Activated CD4-positive, alpha-beta memory T cell treated with anti-CD3 and anti-CD28 coated beads for 36 hours (primary cell): Measurements from ENCODE around the gene LSP1. TPM values are rescaled to one million over a fixed set of nuclear protein-coding genes. Genes with fewer than 3 reads are reported as not detected.

Experiments used
- microRNA-seq: library from miRNA; unstranded; fragments of <30 nt; microRNA quantifications from one replicate; pipeline ENCODE4 v1.2.0, GENCODE V29; 2022; ENCODE audit warnings: borderline number of aligned reads, borderline microRNAs expressed, borderline replicate concordance
- total RNA-seq, 2 experiments: library from RNA; stranded (reverse); gene quantifications; one replicate each; pipeline ENCODE4 v1.2.3, GENCODE V29; 2021

The LSP1 gene
- total RNA-seq, 2 experiments from 2014 or later, result 179 to 181 TPM

Small RNAs within 50 kb of the gene (microRNA-seq; reads per million reads assigned to microRNA genes)
- gene MIR4298, result not detected
- gene MIR7847, result not detected

Other genes starting within 250 kb of the LSP1 start
- gene KRTAP5-3, start 244.6 kb upstream of the LSP1 start, total RNA-seq, result not detected
- gene KRTAP5-4, start 230.9 kb upstream of the LSP1 start, total RNA-seq, result not detected
- gene KRTAP5-5, start 223.3 kb upstream of the LSP1 start, total RNA-seq, result not detected
- gene KRTAP5-6, start 155.9 kb upstream of the LSP1 start, total RNA-seq, result not detected
- gene IFITM10, start 102.5 kb upstream of the LSP1 start, total RNA-seq, result under 1 TPM; 0.27 to 0.29 TPM
- gene CTSD, start 89.2 kb upstream of the LSP1 start, total RNA-seq, result 10 to 100 TPM; 52.0 to 58.7 TPM
- not detected for gene SYT8, start 18.1 kb upstream of the LSP1 start, total RNA-seq
- gene TNNI2, start 14.1 kb upstream of the LSP1 start, total RNA-seq, result not detected
- under 1 TPM in 1 of 2 experiments, not detected in 1; 0.07 TPM for gene PRR33, start 38.8 kb downstream of the LSP1 start, total RNA-seq
- 1 to 10 TPM; 6.0 to 6.8 TPM for gene TNNT3, start 66.6 kb downstream of the LSP1 start, total RNA-seq
- 100 to 1,000 TPM; 115 to 119 TPM for gene MRPL23, start 94.2 kb downstream of the LSP1 start, total RNA-seq
- gene H19, start 144.8 kb downstream of the LSP1 start, total RNA-seq, result not detected